GM21825 (cell line): ENCODE measurements around the gene GASK1A.

Experiments
- ATAC-seq: cut with Tn5 transposase; IDR thresholded peaks from one replicate; pipeline ENCODE4 v1.9.1; 2021; ENCODE audit warnings: mild to moderate bottlenecking, moderate library complexity; ENCODE audit not compliant: unreplicated experiment

Gene GASK1A

DNA sequence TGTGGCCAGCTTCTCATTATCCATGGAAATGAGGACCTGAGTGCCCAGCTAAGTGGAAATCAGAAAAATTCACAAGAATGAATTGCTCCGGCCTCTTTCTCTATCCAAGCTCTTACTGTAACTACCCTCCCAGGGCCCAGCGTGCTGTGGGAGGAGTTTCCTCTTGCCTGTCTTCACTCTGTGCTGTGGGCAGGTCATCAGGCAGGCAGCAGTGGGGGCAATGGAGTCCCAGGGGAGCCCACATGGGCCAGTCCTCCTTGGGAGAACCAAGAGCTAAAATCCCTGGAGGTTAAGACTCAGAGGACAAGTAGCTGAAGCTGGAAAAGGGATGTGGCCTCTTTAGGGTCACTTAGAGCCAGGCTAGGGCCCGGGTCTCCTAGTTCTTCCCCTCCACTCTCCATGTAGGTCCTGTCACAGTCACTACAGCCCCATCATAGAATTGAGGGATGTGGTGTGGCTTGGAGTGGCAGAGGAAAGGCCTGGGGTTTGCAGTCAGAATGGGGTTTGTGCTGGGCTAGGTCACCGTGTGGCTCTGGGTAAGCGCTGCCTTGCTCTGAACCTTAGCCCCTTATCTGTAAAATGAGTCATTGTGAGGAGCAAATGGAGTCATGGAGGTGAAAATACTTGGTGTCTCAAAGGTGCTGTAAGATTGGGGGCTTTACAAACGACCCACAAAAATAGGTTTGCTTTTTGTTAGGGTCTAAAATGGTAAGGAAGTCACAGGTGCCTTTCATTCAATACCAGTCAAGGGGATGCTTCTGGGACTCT lies 3.7 kb downstream of the GASK1A start:
- ATAC-seq, result no peak

DNA sequence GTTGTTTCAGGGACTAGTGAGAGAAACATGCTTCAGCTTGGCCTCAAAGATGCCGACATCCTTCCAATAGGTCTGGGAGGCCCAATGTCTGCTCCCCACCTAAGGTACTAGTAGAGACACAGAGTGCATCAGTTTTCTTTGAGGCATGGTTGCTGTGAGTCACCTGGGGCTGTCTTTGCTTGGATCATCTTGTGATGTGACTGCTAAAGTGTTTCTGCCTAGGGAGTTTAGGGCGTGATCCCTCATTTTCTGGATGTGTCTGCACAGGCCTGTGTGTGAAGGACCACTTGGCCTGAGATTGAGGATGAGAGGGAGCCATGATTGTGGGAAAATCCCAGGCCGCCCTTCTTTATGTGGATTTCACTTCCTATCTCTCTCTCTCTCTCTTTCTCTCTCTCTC lies 4.8 kb downstream of the GASK1A start:
- ATAC-seq, result no peak

DNA sequence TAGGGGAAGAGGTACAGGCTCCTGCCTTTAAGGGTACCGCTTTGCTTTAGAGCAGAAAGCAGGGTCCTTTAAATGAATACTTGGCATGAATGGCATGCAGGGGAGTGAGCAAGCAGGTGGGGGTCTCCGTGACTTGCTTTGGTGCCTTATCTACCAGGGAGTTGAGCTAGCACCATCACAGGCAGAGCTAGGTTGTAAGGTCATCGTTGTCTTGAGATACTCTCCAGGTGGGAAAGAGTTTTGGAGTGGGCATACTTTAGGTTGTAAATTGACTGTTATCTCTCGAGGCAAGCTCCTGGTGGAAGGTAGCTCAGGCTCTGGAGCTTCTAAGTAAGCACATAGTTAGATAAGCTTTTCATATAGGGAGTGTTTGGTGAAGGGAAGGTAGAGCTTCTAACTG lies 5.6 kb downstream of the GASK1A start:
- ATAC-seq, result no peak

DNA sequence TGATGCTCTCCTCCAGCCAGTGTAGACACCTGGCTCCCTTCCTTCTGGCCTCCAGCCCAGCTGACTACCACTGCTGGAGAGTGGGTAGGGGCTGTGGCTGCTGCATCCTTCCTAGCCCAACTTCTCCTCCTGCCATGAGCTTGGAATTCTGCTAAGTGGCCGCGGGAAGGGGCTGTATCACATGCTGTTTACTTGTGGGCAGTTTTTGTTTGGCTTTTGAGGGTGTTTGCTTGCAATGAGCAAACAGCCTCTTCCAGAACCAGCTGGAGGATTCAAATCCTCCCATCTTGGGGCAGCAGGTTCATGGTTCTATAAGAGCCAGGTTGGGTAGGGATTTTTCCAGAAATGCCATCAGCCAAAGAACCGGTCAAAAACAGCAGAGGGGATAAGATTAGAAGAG lies 9.0 kb downstream of the GASK1A start:
- ATAC-seq, result no peak

DNA sequence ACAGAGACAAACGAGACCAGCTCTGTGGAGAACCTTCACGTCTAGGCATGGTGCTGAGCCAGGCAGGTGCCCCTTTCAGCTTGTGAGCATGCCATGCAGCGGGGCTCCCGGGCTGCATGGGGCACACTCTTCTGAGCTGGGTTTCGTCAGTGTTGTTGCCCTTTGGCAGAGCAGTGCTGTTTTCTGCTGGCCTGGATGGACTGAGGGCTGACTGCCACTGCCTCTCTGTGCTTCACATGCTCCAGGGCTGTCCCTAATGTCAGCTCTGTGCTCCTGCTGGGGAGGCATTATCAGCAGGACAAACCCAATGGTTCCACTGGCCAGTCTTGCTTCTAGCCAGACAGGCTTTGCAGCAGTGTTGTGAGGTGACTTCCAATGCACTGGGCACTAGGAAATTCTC lies 9.5 kb downstream of the GASK1A start:
- ATAC-seq, result no peak

DNA sequence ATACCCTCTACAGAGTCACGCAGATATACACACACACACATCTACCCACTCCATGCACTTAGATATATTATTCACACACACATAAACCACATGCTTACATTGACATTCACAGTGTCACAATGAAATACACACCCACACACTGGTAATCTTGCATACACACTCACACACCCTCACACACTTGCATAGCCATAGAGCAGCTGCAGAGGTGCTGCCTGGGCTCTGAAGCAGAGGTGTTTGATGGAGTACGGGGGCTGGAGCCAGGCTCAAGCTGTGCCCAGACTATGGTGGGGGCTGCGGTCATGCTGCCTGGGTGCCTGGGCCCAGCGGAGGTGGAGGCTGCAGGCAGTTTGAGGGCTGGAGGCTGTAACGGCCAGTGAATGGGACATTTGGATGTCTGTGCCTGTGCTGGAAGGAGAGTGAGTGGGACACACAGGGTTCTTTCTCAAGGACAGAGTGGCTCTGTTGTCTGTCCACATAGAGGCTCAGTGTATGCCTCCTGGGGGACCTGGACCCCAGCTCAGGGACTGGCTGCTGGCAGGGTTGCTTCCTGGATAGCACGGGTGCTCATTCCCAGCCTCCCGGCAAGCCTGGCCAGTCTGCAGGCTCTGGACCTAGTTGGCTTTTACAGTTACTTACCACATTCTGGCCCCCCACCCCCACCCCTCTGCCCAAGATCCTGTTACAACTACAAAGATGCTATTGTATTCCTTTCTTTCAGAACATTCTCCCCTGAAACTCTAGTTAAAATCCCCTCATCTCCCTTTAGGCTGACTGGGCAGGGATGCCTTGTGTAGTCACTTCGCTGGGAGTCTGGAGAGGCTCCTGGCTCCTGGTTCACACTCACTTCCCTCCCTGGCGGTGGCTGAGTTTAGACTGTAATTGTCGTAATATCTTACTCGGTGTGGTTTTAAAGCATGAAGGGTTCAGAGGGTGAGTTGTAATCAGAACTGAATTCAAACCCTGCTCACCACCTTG lies 12.5 kb downstream of the GASK1A start:
- no peak for ATAC-seq

DNA sequence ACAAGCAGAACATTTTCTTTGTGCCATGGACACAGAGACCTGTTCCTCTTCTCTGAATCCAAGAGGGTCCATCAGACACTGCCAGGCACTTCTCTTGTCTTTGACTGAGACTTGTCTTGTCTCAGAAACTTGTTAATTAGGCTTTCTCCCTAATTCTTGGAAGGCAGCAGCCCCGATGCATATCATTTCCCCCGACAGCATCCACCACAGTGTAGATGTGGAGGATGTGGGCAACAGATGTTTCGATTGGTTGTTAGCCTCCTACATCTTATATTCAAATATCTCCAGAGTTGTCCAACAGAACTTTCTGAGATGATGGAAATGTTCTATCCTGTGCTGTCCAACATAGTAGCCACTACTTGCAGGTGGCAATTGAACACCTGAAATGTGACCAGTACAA lies 15.5 kb downstream of the GASK1A start:
- ATAC-seq, result no peak

DNA sequence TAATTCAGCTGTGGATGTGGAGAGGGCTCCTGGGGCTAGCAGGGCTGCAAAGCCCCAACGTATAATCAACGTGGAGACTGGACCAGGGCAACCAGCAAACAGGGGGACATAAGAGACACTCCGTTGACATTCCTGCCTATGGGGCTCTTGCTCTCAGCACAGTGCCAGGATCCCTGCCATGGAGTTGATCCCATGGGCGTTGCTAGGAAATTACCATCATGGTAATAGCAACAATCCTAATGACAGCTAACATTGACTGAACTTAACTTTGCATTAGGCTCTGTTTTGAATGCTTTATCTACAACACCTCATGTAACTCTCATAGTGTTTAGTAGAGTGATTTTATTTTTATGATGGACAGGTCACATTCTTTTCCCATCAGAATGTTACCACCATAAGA lies 16.9 kb downstream of the GASK1A start:
- ATAC-seq, result no peak

DNA sequence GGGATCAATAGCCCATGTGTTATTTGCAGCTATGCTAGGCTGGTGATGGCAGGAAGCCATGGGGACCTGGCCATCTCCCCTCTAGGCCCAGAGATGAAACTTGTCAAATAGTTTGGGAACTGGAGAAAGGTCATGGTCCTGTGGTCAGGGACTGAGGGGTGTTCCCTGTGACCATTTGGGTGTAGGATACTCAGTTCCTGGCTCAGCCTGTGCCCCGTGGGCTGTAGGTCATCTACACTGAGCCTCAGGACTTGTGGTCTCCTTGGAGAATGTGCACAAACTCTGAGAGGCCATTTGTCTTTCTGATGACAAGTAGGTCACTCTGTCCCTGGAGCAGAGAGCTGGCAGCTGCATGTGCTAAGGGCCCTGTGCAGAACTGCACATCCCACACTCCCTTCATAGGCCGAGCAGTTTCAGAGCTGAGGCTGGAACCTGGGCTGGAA lies 17.5 kb downstream of the GASK1A start:
- no peak for ATAC-seq

DNA sequence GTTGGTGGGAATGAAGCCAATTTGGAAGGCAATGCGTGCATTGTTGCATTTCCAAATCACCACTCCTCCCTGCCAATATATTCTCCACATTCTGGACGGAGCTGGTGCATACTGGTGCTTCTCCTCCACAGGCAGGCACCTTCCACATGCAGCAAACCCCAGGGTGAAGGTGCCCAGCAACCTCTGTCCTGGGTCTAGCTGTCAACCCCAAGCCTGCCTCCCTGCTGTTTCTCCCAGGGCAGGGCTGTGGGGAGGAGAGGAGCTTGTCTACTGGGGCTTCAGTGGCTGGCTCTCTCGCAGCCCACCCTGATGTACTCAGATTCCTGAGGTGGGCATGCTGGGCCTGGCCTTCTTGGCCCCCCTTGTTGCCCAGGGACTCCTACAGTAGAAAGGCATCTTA lies 20.1 kb downstream of the GASK1A start:
- ATAC-seq, result no peak

DNA sequence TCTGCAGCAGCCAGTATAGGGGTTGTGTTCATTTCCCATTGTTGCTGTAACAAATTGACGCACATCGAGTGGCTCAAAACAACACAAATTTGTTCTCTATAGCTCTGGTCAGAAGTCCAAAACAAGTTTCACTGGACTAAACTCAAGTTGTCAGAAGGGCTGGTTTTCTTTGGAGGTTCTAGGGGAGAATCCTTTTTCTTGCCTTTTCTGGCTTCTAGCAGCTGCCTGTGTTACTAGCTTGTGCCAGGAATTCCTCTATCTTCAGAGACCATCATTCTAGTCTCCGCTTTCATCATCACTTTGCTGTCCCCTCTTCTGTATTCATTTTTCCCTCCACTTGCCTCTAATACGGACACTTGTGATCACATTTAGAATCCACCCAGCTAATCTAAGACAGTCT lies 20.5 kb downstream of the GASK1A start:
- ATAC-seq, result no peak

DNA sequence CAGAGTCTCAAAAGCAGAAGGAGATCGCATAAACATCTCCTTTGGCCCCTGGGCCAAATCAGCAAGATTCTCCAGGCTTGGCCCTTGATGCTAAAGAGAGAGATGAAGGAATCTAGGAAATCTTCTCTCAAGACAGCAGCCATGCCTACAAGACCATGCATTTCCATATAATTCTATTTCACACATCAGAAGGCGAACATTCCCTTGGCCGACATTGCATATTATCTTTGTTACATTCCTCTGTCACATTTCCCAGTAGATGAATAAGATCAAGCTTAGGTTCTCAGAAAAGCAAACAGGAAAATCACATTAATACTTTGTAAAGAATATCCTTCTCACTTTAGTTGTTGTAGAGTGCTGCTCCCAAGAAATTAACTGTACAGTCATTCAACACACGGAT lies 21.3 kb downstream of the GASK1A start:
- no peak for ATAC-seq

DNA sequence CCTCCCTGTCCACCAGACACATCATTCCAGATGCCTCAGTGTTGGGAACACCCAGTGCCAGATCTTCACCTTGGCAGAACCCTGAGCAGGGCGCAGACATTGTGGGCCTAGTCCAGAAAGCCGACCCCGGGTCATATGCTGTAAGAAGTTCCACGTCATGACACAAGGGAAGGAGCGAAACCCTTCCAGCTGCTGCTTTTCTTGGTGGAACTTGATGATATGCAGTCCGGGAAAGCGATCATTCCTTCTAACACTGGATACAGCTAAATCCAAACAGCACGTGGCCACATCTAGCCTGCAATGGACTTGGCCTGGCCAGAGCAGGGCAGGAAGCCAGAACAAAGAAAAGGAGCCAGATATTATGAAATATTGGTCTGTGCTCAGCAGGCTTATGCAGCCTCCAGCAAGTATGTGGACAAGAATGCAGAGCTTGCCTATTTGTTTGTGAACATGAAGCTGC lies 22.0 kb downstream of the GASK1A start:
- ATAC-seq, result no peak

DNA sequence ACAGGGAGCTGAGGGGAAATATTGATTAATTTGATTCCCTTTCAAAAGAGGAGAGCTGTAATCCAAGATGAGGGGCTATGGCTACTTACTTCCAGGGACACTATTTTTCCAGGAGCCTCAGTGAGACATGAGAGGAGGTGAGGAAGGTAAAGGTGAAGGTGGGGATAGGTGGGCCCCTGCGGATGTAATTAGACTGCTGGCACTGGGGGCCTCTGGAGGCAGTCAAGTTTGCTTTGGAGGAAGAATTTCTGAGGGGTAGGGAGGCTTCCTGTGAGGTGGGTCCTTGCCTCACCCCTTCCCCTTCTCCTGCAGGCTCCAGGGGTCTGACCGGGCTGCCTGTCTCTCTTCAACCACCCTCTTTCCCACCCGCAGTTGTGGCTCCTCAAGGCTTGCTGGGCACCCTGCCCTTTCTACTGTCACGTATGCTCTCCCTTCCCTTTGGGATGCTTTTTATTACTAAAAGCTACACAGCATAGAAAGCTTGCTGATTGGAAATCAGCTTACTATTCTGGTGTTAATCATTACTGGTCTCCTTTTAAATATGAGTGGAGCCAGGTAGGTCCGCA lies 22.5 kb downstream of the GASK1A start:
- no peak for ATAC-seq

DNA sequence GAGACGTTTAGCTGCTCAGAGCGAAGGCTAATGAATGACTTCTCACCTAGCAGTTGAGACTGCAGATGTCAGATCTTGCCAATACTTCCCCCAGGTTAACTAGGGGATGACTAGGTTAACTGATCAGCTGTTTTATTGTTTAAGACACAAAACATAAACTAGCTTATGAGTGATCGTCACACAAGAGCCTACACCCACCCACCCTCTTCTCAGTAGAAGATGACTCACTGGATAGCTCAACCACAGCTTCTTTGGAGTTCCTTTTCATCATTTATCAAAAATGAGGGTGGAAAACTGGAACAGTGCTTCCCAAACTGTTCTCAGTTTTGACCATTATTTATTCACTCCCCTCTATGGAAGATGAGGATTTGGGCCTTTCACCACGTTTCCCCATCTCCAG lies 25.2 kb downstream of the GASK1A start:
- no peak for ATAC-seq

DNA sequence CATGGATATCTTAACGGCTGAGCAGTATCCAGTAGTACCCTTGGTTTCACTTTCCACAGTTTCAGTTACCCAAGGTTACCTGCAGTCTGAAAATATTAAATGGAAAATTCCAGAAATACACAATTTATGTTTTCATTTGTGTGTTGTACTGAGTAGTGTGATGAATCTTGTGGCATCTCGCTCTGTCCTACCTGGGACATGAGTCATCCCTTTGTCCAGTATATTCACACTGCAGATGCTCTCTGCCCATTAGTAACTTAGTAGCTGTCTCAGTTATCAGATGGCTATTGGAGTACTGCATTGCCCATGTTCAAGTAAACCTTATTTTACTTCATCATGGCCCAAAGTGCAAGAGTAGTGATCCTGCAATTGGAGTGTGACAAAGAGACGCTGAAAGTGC lies 26.1 kb downstream of the GASK1A start:
- no peak for ATAC-seq

DNA sequence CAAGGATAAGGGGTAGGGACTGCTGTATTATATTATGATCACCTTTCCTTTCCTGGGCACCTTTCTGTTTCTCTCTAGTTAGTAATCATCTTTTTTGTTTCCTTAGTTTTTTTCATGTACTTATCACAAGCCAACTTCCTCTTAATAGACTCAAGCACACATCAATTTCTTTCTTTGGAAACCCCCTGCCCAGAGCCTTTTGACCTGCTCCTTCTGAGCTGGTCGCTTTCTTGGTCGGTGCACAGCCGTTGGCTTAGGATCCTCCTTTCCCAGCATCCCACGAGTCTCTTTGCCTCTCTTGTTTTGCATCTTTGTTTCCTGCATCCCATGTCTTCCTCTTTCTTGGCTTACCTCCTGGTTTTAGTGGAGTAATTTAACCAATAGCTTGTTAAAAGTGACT lies 26.9 kb downstream of the GASK1A start:
- no peak for ATAC-seq

DNA sequence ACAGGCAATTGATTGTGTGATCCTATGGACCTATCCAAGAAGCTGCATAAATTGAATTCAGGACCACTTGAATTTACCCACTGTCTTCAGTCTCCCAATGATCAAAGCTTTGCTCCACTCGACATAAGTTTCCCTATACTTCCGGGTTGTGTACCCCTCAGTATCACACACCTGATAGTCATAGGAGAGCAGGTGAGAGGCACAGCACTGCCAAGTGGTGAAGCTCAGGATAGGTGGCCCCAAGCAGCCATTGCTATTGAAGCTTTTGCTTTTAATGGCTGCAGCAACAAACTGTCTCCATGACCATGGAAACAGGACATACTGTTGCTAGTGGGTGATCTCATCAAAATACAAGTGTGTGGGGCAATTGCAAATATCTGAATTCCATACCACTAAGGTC lies 27.7 kb downstream of the GASK1A start:
- no peak for ATAC-seq

DNA sequence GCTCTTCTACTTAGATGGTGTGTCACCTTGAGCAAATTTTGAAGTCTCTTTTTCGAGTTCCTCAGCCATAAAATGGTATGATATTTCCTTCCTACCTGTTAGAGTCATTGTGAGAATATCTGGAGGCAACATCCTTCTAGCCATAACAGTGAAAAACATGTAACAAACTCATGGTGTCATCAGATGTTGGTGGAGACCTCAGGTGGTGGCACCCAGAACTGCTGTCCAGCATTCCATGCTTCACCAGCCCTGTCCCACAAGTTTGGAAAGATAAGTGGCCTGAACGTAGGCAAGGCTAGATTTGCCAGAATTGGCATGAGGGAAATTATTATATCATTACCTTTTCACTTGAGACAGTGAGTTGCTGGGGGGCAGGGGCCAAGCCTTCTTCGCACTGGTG lies 30.4 kb downstream of the GASK1A start:
- no peak for ATAC-seq

DNA sequence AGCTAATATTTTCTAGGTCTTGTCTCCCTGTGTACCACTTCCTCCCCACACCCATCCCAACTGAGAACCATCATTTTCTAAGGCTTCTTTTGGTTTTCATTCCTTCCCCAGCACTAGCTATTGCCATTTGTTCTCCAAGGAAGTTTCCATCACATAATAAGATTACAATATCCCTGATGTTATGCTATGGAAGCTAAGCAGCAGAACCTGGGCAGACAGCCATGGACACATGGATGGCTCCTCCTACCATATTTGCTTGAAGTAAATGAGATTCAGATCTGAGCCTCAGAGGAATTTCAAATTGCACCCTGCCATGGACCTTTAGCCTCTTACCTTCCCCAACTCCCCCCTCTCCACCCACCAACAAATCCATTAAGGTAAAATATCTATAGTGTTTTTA lies 31.5 kb downstream of the GASK1A start:
- ATAC-seq, result no peak

DNA sequence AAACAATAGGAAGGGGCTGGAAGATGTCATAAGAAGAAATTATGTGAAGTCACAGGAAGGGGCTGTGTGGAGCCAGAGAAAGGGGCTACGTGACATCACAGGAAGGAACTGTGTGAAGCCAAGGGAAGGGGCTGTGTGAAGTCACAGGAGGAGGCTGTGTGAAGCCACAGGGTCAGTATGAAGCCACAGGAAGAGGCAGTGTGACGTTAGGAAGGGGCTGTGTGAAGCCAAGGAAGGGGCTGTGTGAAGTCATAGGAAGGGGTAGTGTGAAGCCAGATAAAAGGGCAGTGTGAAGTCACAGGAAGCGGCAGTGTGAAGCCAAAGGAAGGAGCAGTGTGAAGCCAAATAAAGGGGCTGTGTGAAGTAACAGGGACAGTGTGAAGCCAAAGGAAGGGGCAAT lies 32.5 kb downstream of the GASK1A start:
- ATAC-seq, result no peak

DNA sequence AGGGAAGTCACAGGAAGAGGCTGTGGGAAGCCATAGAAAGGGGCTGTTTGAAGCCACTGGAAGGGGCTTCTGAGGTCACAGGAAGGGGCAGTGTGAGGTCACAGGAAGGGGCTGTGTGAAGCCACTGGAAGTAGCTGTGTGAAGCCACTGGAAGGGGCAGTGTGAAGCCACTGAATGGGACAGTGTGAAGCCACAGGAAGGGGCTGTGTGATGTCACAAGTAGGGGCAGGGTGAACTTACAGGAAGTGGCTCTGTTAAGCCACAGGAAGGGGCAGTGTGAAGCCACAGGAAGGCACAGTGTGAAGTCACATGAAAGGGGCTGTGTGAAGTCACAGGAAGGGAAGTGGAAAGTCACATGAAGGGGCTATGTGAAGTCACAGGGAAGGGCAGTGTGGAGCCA lies 33.1 kb downstream of the GASK1A start:
- ATAC-seq, result no peak
